ENCODE data around the gene TNN. TPM values are rescaled to one million over a fixed set of nuclear protein-coding genes. Genes with fewer than 3 reads are reported as not detected.

TNN gene
- total RNA-seq, 1 donor from 2014 or later: 0.61 TPM

- DNase-seq (ENCODE audit: low spot score): no peak
These were observed 70.9 kb downstream of the TNN start for GRCh38 chr1:175138579-175138978.

DNA sequence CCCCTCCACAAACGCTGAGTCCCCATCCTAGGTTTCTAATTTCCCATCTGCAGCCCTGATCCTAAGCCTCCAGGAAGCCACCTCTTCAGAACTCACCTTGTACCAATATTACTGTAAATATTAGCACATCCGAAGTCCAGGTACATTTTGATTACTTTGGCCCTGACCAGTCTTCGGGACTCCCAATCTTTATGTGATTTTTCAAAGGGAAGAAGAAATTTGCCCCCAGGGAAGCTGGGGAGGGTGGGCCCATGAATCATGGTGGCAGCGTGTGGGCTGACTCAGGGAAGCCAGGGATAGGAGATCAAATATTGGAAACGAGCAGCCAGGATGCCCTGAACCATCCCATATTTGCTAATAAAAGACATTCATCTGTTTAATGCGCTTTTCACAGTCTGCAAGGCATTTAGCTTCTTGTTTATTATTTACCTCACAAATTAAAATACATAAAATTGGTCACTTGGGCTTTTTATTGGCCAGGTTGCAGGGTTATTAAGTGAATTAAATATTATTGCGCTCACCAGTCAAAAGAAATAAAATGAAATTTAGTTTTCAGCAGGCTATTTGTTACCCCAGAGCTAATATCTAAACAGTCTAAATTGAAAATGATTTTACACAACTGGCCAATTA, 78.4 kb downstream of the TNN start:
- no peak for DNase-seq (ENCODE audit: low spot score)

- no peak for DNase-seq (ENCODE audit: low spot score)
These were observed 79.0 kb downstream of the TNN start for GRCh38 chr1:175146529-175147213.

DNA sequence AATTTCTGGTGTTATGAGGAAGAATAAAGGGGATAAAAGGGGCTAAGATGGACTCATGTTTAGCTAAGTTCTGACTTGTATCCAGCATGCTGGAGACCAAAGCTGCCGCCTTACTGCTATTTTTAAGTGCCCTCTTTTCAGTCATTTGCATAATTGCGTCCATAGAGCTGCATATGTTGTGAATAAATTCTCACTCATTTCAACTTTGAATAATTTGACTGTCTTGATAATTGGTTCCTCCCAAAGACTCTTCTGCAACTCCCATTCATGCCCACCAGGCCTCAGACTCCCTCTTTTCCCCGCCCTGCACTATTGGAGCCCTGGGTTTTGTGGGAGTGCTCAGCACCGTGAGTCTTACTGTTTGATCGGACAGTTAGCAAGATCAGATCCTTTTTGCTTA, 79.9 kb downstream of the TNN start:
- DNase-seq (ENCODE audit: low spot score): no peak

- DNase-seq (ENCODE audit: low spot score): no peak
These were observed 80.4 kb downstream of the TNN start for GRCh38 chr1:175148068-175148467.

DNA sequence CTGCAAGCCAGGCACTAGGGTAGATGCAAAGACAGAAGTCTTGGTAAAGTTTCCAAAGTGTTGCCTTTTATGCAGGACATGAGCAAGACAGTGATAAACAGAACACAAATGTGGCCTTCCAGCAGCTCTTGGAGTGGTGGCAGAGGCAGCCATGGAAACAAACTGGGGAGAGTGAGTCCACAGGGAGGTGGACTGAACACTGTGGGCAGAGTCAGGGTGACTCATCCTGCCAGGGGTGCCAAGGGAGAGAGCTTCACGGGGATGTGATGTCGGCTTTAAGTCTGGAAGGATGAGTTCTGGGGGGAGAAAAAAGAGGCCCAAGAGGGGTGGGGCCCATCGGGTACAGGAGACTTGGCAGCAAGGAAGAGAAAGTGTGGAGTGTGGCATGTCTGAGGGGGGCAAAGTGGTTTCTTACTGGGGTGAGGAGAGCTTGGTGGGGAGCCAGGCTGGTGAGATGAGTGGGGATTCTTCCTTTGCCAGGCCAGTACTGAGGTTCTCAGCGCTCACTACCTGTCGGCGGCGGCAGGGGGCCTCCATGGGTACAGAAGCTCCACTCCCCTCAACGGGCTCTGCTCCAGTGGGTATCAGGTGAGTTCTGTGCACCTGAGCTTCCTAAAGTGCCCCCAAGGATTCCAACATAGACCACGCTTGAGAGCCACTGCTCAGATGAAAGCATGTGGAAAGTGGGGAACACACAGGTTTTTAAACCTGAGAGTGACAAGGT, 83.1 kb downstream of the TNN start:
- DNase-seq (ENCODE audit: low spot score): no peak

GRCh38 chr1:175152006-175152652, 84.5 kb downstream of the TNN start:
- no peak for DNase-seq (ENCODE audit: low spot score)

- no peak for DNase-seq (ENCODE audit: low spot score)
These were observed 87.2 kb downstream of the TNN start for GRCh38 chr1:175154629-175155472.

DNA sequence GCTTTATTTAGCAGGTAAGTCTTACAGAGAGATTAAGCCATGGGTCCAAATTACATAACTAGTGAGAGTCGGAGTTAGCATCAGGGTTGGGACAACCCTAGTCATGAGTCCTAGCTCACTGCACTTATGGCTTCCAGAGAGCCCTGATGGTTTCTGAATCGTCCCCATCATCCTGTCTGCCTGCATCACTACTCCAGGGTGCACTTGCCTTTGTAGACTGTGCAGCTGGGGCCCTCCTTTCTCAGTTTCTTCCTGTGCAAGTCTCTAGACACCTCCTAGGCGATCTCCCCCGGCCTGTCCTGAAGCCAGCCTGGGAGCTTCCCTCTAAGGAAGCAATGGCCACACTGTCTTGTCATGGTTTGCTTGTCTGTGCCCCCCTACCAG, 87.8 kb downstream of the TNN start:
- DNase-seq (ENCODE audit: low spot score): no peak

DNA sequence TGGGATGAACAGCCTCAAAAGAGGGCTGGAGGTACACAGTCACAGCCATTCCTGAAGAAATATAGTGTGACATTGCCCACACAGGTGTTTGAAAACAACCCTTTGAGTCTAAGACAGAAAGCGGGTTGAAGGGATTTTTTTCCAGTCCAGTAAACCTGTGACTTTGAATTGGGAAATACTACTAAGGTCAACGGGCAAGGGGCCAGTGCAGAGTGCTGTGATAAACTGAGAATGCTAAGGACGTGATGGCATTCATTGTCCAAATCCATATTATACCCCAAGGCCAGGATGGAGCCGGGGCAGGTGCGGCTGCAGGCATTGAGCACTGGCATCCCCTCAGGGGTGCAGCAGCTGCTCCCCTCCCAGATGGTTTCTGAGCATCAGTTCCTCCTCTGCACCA, 88.3 kb downstream of the TNN start:
- no peak for DNase-seq (ENCODE audit: low spot score)

- DNase-seq (ENCODE audit: low spot score): no peak
These were observed 89.6 kb downstream of the TNN start for GRCh38 chr1:175157200-175157599.

DNA sequence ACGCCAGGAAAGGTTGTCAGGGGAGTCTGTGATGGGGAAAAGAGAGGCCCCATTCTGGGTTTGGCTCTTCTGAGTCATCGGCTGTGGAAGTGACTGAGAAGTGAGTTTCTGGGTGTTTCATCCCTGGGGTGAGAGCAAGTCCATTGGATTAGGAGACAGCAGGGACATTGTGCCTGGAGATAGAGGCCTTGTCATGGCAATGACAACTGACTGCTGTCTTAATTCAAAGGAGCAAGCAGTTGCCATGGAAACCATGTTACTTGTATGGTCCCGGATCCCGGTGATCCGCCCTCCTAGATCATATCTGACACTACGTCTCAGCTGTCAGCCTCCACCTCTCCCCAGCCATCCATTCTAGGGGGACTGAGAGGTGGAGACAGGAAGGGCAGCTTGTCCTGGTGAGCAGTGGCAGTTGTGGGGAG, 90.5 kb downstream of the TNN start:
- no peak for DNase-seq (ENCODE audit: low spot score)

GRCh38 chr1:175162955-175163354, 95.3 kb downstream of the TNN start:
- no peak for DNase-seq (ENCODE audit: low spot score)

DNA sequence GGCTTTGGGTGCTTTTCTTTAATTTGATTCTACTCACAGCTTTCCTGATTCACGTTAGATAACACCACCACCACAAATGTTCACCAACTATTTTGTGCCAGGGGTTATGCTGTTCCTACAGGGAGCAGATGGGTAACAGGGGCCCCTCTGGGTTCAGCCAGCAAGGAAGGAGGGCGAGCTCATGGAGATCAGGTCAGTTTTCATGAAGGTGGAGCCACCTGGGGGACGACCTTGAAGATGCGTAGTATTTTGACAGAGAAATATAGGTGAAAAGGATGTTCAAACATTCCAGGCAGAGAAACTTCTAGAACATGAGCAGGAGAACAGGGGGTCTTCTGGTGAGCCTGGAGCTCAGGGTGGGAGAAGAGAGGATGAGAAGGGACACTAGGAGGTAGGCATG, 96.1 kb downstream of the TNN start:
- no peak for DNase-seq (ENCODE audit: low spot score)

DNA sequence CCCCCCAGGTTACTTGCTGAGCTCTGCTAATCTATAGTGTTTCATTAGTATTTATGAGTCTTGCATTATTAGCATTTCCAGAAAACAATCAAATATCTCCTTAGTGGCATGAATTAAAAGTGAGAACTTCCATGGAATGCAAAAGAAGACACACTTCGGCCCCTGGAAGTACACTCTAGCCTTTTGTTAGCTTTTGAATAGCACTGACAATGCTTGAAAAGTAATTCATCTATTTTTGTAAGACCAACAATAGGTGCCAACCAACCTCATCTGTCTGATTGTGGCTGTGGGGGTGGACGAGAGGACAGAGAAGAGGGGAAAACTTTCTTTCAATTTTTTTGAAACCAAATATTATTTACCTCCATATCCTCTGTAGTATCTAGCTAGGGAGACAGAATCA, 97.1 kb downstream of the TNN start:
- DNase-seq (ENCODE audit: low spot score): no peak

- no peak for DNase-seq (ENCODE audit: low spot score)
These were observed 99.1 kb downstream of the TNN start for GRCh38 chr1:175166746-175167145.

DNA sequence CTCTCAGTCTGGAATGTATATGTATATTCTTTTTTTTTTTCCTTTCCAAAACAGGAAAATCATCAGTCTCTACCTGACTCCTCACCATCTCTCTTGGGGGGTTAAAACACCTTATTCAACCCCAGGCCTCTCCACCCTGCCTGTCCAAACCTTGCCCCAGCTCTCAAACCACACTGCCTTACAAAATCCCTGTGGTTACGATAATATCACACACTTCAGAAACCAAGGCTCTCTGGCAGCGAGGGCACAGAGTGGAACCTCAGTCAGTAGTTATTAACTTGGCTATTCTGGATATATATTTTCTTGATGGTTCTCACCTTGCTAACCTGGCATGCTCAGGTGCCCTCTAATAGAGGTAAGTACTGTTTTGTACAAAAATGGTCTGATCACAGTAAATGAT, 100.2 kb downstream of the TNN start:
- no peak for DNase-seq (ENCODE audit: low spot score)

DNA sequence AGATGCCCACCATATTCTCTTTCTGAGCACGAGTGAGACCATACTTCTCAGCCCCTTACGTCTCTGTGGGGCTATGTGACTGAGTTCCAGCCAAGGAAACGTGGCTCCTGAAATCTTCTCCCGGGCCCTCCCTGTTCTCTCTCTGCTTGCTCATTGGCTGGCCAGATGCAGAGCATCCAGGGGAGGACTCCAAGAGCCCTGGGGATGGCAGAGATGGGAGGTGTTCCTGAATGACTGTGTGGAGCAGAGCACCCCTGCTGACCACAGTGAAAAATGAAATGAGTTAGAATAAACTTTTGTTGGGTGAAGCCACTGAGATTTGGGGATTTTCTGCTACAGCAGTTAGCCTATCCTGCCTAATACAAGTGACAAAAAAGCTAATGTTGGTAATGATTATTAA, 101.1 kb downstream of the TNN start:
- DNase-seq (ENCODE audit: low spot score): no peak

- no peak for DNase-seq (ENCODE audit: low spot score)
These were observed 101.8 kb downstream of the TNN start for GRCh38 chr1:175169286-175170018.

Measured in mesenteric fat pad (tissue), 1 donor.